Fibroblast of skin of scalp (primary cell): Measurements from ENCODE around the gene TSSK2.
"Not testable (repeated sequence)": the region's sequence is repeated elsewhere in the genome, so short reads cannot be mapped to it uniquely, and the experiment has no call there.

Experiments used
- DNase-seq: peaks from one replicate; pipeline ENCODE4 v3.0.0-alpha.2; 2013

Gene TSSK2

GRCh38 chr22:19143967-19144400 is 12.9 kb downstream of the TSSK2 start:
- DNase-seq, result no peak

GRCh38 chr22:19146215-19146968 is 15.3 kb downstream of the TSSK2 start:
- DNase-seq, result no peak

DNA sequence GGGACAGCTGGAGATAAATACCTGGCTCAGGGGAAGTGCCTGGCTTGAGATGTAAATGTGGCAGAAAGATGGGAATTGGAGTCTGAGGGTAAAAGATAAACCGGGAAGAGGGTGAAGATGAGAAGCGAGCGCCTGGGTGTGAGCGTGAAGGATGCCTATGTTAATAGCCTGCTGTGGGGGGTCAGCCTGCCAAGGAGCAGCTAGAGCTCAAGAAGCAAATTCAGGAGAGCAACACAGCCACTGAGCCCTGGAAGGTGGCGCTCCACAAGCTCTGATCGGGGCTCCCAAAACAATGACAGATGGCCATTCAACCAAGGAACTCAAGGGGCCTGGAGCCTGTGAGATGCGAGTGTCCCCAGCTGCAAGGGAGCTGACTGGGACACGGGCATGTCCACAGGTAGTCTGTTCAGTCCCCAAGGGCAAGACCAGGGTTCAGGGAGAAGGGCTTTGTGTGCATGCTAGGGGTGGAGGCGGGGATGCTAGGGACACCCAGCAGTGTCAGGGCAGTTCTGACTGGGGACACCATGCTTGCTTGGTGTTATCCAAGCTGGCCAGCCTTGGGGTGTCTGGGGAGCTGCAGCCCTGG is 16.2 kb downstream of the TSSK2 start:
- no peak for DNase-seq

DNA sequence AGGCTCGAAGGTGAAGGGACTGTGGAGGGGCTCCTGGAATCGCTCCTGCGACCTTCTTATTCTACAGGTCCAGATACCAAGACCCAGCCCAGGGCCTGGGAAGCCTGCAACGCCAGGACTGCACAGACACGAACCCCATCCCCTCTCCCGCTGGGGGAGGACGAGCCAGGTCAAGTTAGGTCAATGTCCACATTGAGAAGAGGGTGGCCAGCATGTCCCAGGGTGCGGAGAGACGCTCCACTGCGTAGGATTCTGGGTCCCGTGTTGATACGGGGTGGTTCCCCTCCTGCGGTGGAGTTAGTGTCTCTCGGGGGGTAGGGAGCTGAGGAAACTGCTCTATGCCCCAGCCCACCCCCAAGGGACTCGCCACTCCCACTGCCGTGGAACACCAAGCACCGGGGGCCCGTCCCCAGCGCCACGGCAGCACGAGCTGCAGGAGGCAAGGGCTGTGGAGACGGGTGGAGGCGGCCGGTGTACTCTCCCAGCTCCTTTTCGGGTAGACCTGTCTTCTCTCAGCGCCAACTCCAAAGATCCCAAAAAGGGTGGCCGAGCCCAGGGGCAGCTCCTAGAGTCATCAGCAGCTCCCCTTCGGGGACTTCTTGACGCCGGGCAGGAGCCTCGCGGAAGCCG is 17.4 kb downstream of the TSSK2 start:
- no peak for DNase-seq

GRCh38 chr22:19149047-19149883 is 18.2 kb downstream of the TSSK2 start:
- DNase-seq, result no peak

DNA sequence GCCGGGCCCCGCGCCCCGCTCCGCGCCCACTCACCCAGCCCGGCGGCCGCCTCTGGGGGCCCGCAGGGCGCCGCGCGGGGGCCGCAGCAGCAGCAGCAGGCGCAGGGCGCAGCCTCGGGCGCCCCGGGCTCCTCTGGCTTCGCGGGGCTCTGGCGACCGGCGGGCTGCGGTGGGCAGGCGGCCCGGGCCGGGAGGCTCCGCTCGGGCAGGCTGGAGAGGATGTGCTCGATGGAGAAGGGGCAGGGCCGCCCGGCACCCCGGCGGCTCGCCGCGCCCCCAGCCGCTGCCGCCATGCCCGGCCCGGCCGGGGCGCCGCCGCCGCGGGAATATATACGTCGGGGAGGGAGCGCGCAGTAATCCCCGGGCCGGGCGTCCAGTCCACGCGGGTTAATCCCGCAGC is 18.9 kb downstream of the TSSK2 start, which contains the start of gene GSC2:
Gene GSC2 (minus strand): TSS at position 302 of the 400 bp plus-strand sequence. CDS start 9 bp downstream, at position 293.
- no peak for DNase-seq

- DNase-seq, result no peak
These were observed 19.6 kb downstream of the TSSK2 start for GRCh38 chr22:19150482-19151328.

DNA sequence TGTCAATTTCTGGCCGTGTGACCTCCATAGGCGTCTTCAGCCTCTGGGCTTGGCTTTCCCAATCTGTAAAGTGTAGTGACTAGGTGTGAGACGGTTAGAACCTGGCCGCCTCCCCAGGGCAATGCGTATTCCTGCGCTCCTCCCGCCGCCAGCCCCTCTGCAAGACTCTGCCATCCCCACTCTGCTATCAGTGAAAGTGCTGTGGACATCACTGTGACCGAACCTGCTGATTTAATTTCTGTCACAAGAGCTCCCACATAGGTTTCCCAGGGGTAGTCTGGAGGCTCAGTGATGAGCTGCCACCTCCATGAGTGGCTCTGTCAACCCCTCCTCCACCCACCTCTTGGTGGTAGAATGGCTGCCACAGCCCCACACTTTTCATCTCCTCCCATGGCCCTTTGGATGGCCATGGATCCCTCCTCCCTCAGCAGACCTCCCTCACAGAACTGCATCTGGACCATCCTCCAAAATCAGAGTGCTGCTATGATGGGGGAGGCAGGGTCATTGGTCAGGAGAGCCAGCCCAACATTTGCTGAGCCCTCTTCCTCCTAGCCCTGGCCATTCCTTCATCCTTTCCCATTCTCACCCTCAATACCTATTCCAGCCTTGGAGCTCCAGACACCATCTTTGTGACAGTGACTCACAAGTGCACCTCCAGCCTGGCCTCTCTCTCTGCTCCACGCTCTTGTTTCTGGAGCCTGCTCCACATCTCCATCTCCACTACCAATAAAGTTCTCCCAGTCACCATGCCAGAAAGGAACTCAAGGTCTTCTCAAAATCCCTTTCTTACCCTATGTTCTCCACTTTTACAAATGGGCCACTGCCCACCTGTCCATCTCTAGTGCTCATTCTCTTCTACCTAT is 20.5 kb downstream of the TSSK2 start:
- DNase-seq, result no peak

- no peak for DNase-seq
These were observed 22.1 kb downstream of the TSSK2 start for GRCh38 chr22:19152942-19153883.

DNA sequence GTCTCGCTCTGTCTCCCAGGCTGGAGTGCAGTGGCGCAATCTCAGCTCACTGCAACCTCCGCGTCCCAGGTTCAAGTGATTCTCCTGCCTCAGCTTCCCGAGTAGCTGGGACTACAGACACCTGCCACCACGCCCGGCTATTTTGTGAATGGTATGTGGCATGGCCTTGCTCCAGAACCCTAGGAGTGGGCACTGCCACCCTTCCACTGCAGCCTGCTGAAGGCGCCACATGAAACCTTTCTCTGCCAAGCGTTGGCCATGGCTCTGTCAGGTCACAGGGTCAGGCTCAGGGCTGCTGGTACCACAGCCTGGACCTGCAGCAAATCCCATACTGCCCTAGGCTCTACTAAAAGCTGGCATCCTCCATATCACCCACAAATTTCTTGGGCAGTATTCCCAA is 25.0 kb downstream of the TSSK2 start:
- not testable (repeated sequence) for DNase-seq

DNA sequence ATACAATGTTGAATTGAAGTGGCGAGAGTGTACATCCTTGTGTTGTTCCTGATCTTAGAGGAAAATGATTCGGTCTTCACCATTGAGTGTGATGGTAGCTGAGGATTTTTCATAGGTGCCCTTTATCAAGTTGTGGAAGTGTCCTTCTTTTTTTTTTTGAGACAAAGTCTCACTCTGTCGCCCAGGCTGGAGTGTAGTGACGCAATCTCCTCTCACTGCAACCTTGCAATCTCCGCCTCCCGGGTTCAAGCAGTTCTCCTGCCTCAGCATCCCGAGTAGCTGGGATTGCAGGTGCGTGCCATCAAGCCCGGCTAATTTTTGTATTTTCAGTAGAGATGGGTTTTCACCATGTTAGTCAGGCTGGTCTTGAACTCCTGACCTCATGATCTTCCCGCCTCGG is 27.5 kb downstream of the TSSK2 start:
- not testable (repeated sequence) for DNase-seq

GRCh38 chr22:19164425-19164824 is 33.3 kb downstream of the TSSK2 start:
- no peak for DNase-seq

GRCh38 chr22:19166421-19166820 is 35.3 kb downstream of the TSSK2 start:
- DNase-seq, result no peak

- DNase-seq, result no peak
These were observed 36.2 kb downstream of the TSSK2 start for GRCh38 chr22:19167106-19167869.

DNA sequence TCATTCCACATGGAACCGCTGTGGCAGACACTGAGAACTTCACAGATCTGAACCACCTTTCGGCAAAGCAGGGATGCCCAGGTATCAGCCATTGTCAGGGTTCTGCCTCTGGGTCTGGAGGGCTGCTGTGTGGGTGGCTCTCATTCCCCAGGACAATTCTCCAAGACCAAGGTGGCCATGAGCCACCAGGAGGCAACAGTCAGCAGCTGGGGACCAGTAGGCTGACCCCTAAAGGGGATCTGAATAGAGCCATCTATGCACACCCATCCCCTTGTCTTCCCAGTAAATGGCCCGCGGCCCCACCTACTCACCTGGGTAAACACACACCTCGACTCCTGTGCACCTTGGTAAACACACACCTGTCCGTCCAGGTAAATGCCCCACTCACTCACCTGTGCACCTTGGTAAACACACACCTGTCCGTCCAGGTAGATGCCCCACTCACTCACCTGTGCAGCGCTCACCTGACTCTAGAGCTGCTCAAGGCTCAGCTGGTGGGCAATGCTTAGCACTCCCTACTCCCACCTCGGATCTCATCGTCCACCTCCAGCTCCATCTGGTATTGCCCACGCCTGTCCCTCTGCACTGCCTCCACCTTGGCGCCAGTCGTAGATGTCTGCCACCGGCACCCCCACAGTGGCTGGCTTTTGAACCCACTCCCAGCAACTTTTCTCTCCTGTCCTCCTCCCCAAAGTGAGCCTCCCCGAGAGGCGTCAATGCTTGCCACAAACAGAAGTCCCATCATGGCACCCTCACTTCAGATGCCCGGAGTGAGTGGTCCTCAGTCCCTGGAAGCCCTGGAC is 37.2 kb downstream of the TSSK2 start:
- DNase-seq, result no peak

DNA sequence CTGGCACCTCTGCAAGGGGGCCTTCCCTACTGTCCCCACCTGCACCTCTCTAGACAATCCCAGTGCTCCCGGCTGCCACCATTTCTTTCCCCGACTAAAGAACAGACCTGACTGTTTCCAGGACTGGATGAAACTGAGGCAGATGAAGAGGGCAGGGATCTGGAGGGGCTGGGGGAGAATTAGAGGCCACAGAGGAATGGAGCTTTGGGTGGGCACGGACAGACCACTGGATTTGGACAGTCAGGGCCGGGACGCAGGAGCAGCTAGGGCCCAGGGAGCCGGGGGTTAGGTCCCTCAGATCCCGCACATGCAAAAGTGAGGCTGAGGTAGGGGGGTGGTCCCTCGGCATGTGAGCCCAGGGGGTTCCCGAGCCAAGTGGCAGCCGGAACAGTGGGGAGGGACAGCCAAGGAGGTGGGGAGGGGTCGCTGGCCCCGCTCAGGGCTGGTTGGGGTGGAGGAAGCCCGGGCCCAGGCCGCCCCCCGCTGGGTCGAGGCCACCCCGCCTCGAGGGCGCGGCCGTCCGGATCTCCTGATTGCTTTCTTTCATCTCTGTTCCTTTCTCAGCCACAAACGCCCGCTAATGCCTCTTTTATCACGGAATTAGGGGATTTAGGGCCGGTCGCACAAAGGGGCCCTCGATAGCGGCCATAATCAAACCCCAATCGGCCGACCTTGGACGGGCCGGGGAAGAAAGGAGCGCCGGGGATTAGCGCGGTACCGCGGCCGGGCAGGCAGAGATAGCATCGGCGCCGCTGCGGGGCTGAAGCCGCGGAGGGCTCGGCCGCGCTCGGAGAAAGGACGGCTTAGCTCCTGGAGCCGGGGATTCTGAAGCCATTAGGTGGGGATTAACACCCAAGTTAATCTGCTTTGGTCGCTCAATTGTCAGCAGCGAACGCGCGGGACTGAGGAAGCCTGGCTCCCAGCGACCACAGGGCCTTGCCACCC is 38.2 kb downstream of the TSSK2 start:
- DNase-seq, result no peak

- no peak for DNase-seq
These were observed 38.8 kb downstream of the TSSK2 start for GRCh38 chr22:19169947-19170318.
